ENCODE data around the gene CRY1. TPM values are rescaled to one million over a fixed set of nuclear protein-coding genes. Genes with fewer than 3 reads are reported as not detected.
"Not testable (repeated sequence)": the region's sequence is repeated elsewhere in the genome, so short reads cannot be mapped to it uniquely, and the experiment has no call there.

Gene CRY1
- polyA plus RNA-seq, 1 donor: 25.5 TPM

DNA sequence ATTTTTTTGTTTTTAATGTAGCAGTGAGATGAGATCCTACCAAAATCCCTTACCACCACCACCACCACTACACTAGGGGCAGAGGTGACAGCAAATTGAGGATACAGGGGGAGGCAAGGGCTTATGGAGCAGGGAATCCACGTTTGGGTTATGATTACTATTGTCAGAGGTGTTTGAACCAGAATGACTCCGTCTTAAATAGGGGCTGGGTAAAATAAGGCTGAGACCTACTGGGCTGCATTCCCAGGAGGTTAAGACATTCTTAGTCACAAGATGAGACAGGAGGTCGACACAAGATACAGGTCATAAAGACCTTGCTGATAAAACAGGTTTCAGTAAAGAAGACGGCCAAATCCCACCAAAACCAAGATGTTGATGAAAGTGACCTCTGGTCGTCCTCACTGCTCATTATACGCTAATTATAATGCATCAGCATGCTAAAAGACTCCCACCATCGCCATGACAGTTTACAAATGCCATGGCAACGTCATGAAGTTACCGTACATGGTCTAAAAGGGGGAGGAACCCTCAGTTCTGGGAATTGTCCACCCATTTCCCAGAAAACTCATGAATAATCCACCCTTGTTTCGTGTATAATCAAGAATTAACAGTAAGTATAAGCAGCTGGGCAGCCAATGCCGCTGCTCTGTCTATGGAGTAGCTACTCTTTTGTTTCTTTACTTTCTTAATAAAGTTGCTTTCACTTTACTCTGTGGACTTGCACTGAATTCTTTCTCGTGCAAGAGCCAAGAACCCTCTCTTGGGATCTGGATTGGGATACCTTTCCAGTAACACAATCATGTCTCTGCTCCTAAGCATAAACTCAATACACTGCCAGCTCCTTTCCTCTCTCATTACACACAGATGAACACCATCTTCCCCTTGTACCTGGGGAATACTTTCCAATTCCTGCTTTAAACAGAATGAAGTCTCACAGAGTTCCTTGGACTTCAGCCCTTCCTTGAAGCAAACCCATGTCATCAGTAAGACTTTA lies 16.7 kb upstream of the CRY1 start:
- H3K36me3 ChIP-seq (ENCODE audit: control insufficient read depth, insufficient read depth, low read length): no peaks in the 10 kb centered on the region
- H3K27me3 ChIP-seq (ENCODE audit: control insufficient read depth, insufficient read depth, low read length): no peaks in the 10 kb centered on the region
- H3K4me1 ChIP-seq (ENCODE audit: control insufficient read depth, insufficient read depth, low read length): no peaks in the 10 kb centered on the region
- WGBS (ENCODE audit: insufficient coverage, low lambda C conversion rate): 79% methylated on average over 6 of the region's 12 CpGs
- H3K27ac ChIP-seq (ENCODE audit: low read length): no peak overlapping the region
- no peak overlapping the region for H3K4me3 ChIP-seq (ENCODE audit: low read length)
- H3K9me3 ChIP-seq (ENCODE audit: control insufficient read depth, low read depth, low read length): no peaks in the 10 kb centered on the region
- DNase-seq: peak; percentile 19 to 61

DNA sequence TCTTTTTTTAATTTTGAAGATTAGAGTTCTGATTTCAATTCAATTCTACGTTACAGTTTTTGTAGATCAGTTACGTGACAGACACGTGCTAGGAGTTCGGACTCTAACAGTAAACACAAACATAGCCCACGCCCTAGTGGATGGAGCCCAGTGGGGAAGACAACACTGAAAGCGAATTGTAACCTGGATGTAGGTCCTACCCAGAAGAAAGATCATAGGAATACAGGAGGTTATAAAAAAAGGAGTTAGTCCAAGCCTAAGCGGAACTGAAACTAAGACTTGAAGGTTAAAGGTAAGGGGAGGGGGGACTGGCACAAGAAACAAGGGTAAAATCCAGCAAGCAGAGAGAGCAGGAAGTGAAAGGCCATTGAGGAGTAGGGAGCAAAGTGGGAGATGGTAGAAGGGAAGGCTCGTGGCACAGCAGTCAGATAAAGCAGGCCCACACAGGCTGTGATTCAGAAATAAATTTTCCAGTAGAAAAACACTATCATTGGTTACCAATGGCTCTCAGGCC lies 15.7 kb upstream of the CRY1 start:
- Histone ChIP-seq H3K27ac (ENCODE audit: low read length) (no peak overlapping the region), H3K27me3 (ENCODE audit: control insufficient read depth, insufficient read depth, low read length) (no peaks in the 10 kb centered on the region), H3K9me3 (ENCODE audit: control insufficient read depth, low read depth, low read length) (no peaks in the 10 kb centered on the region), H3K36me3 (ENCODE audit: control insufficient read depth, insufficient read depth, low read length) (no peaks in the 10 kb centered on the region), H3K4me3 (ENCODE audit: low read length) (no peak overlapping the region), H3K4me1 (ENCODE audit: control insufficient read depth, insufficient read depth, low read length) (no peaks in the 10 kb centered on the region)
- no peak for DNase-seq
- WGBS (ENCODE audit: insufficient coverage, low lambda C conversion rate): 76% methylated on average over 3 of the region's 8 CpGs

DNA sequence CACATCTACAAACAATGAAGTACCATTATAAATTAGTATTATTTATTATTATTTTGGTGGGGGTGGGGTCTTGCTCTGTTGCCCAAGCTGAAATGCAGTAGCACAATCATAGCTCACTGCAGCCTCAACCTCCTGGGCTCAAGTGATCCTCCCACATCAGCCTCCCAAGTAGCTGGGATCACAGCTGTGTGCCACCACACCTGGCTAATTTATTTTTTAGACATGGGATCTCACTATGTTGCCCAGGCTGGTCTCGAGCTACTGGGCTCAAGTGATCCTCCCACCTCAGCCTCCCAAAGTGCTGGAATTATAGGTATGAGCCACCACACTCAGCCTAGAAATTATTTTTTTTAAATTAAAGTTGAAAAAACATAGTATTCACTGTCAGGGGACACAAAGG lies 15.0 kb upstream of the CRY1 start:
- no CpG with 5 or more reads among the region's 1 CpG for WGBS (ENCODE audit: insufficient coverage, low lambda C conversion rate)
- not testable (repeated sequence) for H3K9me3 ChIP-seq (ENCODE audit: control insufficient read depth, low read depth, low read length); H3K27me3 ChIP-seq (ENCODE audit: control insufficient read depth, insufficient read depth, low read length); H3K36me3 ChIP-seq (ENCODE audit: control insufficient read depth, insufficient read depth, low read length); H3K4me1 ChIP-seq (ENCODE audit: control insufficient read depth, insufficient read depth, low read length); H3K4me3 ChIP-seq (ENCODE audit: low read length); DNase-seq; H3K27ac ChIP-seq (ENCODE audit: low read length)

DNA sequence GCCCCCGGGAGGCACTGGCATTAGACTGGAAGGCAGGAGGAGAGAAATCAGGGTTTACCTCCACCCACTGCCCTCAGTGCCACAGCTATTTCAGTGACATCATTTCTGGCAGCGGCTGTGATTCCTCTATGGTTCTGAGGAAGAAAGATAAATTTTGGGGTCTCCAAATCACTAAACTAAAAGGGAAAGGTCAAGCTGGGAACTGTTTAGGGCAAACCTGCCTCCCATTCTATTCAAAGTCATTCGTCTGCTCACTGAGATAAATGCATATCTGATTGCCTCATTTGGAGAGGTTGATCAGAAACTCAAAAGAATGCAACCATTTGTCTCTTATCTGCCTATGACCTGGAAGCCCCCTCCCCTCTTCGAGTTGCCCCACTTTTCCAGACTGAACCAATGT lies 14.0 kb upstream of the CRY1 start:
- no CpG with 5 or more reads among the region's 4 CpGs for WGBS (ENCODE audit: insufficient coverage, low lambda C conversion rate)
- H3K4me3 ChIP-seq (ENCODE audit: low read length): no peak overlapping the region
- H3K27ac ChIP-seq (ENCODE audit: low read length): no peak overlapping the region

DNA sequence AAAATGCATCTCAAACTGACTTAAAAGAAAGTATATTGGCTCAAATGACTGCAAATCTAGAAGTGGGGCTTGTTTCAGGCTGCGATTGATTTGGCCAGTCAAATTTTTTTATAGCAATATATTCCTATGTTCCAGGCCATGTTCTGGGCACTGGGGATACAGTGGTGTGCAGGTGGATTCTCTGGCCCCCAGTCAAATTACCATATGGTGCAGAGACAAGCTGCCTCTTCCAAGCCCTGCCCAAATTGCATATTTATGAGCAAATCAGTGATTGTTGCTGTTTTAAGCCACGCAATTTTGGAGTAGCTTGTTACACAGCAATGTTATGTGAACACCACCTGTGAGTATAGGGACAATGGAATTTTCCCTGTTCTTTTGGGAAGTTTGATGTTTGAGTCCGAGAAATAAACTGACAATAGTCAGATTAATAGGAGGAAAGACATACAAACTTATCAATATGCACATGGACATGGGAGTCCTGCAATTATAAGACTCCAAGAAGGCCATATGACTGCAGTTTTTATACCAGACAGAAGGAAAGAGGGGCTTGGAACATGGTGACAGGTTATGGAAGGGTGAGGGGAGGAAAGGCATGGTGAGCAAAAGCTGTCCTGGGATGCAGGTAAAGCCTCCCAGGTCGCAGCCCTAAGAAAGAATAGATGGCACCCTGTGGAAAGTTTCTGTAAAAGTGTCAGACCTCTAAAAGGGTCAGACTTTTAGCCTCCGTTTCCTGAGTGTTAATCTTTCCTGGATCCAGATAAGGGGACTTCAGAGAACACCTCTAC lies 13.1 kb upstream of the CRY1 start:
- no peak for DNase-seq
- WGBS (ENCODE audit: insufficient coverage, low lambda C conversion rate): 93% methylated on average over 2 of the region's 5 CpGs

More for the DNA sequence above, 14.0 kb upstream of the CRY1 start:
- H3K36me3 ChIP-seq (ENCODE audit: control insufficient read depth, insufficient read depth, low read length): no peaks in the 10 kb centered on the region
- DNase-seq: no peak
- H3K4me1 ChIP-seq (ENCODE audit: control insufficient read depth, insufficient read depth, low read length): no peaks in the 10 kb centered on the region
- H3K9me3 ChIP-seq (ENCODE audit: control insufficient read depth, low read depth, low read length): no peaks in the 10 kb centered on the region
- H3K27me3 ChIP-seq (ENCODE audit: control insufficient read depth, insufficient read depth, low read length): no peaks in the 10 kb centered on the region

DNA sequence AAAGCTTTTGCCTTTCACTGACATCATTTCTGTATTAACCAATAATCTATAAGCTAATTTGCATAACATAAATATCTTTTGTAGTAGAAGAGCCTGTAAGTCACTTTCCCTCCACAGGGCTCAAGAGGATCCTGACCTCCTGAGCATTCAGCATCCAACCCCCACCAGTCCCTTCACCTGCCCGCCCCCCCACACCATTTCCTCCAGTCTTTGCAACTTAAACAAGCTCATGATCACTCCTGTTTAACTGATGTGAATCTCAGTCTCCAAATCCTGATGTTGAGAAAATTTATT lies 12.0 kb upstream of the CRY1 start:
- no peaks in the 10 kb centered on the region for H3K9me3 ChIP-seq (ENCODE audit: control insufficient read depth, low read depth, low read length)
- no peak overlapping the region for H3K27ac ChIP-seq (ENCODE audit: low read length)
- H3K4me1 ChIP-seq (ENCODE audit: control insufficient read depth, insufficient read depth, low read length): no peaks in the 10 kb centered on the region
- no peaks in the 10 kb centered on the region for H3K27me3 ChIP-seq (ENCODE audit: control insufficient read depth, insufficient read depth, low read length)
- no peak for DNase-seq
- no peaks in the 10 kb centered on the region for H3K36me3 ChIP-seq (ENCODE audit: control insufficient read depth, insufficient read depth, low read length)
- no CpG with 5 or more reads among the region's 1 CpG for WGBS (ENCODE audit: insufficient coverage, low lambda C conversion rate)
- H3K4me3 ChIP-seq (ENCODE audit: low read length): no peak overlapping the region

More for the DNA sequence above, 13.1 kb upstream of the CRY1 start:
- H3K36me3 ChIP-seq (ENCODE audit: control insufficient read depth, insufficient read depth, low read length): no peaks in the 10 kb centered on the region
- no peak overlapping the region for H3K4me3 ChIP-seq (ENCODE audit: low read length)
- H3K27ac ChIP-seq (ENCODE audit: low read length): no peak overlapping the region
- H3K9me3 ChIP-seq (ENCODE audit: control insufficient read depth, low read depth, low read length): no peaks in the 10 kb centered on the region
- no peaks in the 10 kb centered on the region for H3K4me1 ChIP-seq (ENCODE audit: control insufficient read depth, insufficient read depth, low read length)
- H3K27me3 ChIP-seq (ENCODE audit: control insufficient read depth, insufficient read depth, low read length): no peaks in the 10 kb centered on the region

DNA sequence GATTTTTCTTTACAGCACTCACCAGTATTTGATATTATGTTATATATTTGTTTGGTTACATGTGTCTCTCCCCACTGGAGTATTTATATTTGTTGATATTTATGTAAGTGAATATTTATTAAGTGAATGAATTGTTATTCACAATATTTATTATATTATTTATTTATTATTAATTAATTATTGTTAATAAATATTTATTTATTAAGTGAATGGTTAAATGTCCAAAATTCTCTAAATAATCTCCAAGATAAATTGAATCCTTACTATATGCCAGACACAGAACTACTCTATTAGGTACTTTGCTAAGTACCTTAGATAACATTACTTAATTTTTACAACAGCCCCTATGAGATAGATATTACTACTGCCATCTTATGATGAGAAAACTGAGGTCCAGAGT lies 10.2 kb upstream of the CRY1 start:
- DNase-seq: no peak
- Histone ChIP-seq H3K27me3 (ENCODE audit: control insufficient read depth, insufficient read depth, low read length) (no peaks in the 10 kb centered on the region), H3K4me1 (ENCODE audit: control insufficient read depth, insufficient read depth, low read length) (no peaks in the 10 kb centered on the region), H3K36me3 (ENCODE audit: control insufficient read depth, insufficient read depth, low read length) (no peaks in the 10 kb centered on the region), H3K4me3 (ENCODE audit: low read length) (no peak overlapping the region), H3K9me3 (ENCODE audit: control insufficient read depth, low read depth, low read length) (no peaks in the 10 kb centered on the region), H3K27ac (ENCODE audit: low read length) (no peak overlapping the region)

DNA sequence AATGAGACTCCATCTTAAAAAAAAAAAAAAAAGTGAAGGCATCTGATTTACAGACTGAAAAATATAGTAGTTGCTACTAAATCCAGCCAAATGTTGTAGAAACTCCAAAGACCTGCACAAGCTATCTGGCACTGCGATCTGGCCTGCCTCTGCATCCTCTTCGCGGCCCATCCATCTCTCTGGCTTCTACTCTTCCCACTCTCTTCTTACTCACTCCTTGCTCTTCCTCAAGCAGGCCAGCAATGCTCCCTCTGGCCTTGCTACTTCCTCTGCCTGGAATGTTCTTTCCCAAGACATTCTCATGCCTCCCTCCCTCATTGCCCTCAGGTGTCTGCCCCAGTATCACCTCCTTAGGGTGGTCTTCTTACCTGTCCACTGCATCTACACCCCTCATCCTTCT lies 9.7 kb upstream of the CRY1 start:
- Histone ChIP-seq H3K9me3 (ENCODE audit: control insufficient read depth, low read depth, low read length) (no peaks in the 10 kb centered on the region), H3K27ac (ENCODE audit: low read length) (no peak overlapping the region), H3K4me3 (ENCODE audit: low read length) (no peak overlapping the region), H3K27me3 (ENCODE audit: control insufficient read depth, insufficient read depth, low read length) (no peaks in the 10 kb centered on the region), H3K36me3 (ENCODE audit: control insufficient read depth, insufficient read depth, low read length) (no peaks in the 10 kb centered on the region), H3K4me1 (ENCODE audit: control insufficient read depth, insufficient read depth, low read length) (no peaks in the 10 kb centered on the region)
- no CpG with 5 or more reads among the region's 3 CpGs for WGBS (ENCODE audit: insufficient coverage, low lambda C conversion rate)
- DNase-seq: no peak

DNA sequence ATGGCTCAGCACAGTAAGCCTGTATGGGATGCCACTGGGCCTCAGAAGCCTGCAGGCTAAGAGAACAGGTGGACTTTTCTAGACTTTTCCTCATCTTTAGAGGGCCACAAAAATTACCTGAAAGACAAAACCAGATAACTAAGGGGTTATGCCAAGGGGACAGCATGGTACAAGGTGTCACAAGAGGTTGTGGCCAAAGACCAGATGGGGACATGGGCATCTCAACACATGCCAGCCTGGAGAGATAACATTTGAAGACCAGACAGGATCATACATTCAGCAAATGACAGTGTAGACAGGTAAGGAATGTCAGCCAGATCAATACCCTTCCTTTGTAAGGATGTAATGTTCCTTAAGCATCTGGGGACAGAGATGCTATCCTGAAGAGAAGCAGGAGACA lies 8.9 kb upstream of the CRY1 start:
- H3K27me3 ChIP-seq (ENCODE audit: control insufficient read depth, insufficient read depth, low read length): no peaks in the 10 kb centered on the region
- H3K27ac ChIP-seq (ENCODE audit: low read length): no peak overlapping the region
- H3K4me1 ChIP-seq (ENCODE audit: control insufficient read depth, insufficient read depth, low read length): no peaks in the 10 kb centered on the region
- H3K4me3 ChIP-seq (ENCODE audit: low read length): no peak overlapping the region
- no peak for DNase-seq
- H3K36me3 ChIP-seq (ENCODE audit: control insufficient read depth, insufficient read depth, low read length): no peaks in the 10 kb centered on the region
- H3K9me3 ChIP-seq (ENCODE audit: control insufficient read depth, low read depth, low read length): no peaks in the 10 kb centered on the region

DNA sequence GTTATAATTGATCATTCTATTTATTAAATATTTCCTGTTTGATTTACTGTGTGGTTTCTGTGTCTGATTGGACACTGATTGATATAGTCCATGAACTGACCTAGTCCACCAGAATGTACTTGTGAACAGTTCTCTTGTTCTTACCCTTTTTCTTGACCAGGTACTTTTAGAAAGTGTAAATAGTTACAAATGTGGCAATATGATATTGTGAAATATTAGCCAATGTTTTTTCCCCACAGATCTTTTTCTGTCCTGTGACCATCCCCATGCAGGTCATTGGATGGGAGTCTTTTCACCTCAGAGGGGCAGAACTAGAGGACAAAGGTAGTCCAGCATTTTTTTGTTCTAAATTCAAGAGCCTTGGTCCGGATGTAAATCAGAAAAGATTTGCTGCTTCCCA lies 8.3 kb upstream of the CRY1 start:
- Histone ChIP-seq H3K4me1 (ENCODE audit: control insufficient read depth, insufficient read depth, low read length) (no peaks in the 10 kb centered on the region), H3K36me3 (ENCODE audit: control insufficient read depth, insufficient read depth, low read length) (no peaks in the 10 kb centered on the region), H3K4me3 (ENCODE audit: low read length) (no peak overlapping the region), H3K27me3 (ENCODE audit: control insufficient read depth, insufficient read depth, low read length) (no peaks in the 10 kb centered on the region), H3K9me3 (ENCODE audit: control insufficient read depth, low read depth, low read length) (no peaks in the 10 kb centered on the region), H3K27ac (ENCODE audit: low read length) (no peak overlapping the region)
- DNase-seq: no peak
- no CpG with 5 or more reads among the region's 1 CpG for WGBS (ENCODE audit: insufficient coverage, low lambda C conversion rate)
